HepG2 (cell line): ENCODE data around the gene SLC34A3. TPM values are rescaled to one million over a fixed set of nuclear protein-coding genes. Genes with fewer than 3 reads are reported as not detected.

Experiments used
- ATAD3A ChIP-seq: sonication (generic); formaldehyde crosslinking; IDR thresholded peaks from 2 replicates; pipeline ENCODE4 v1.4.0; 2020; ENCODE audit warnings: missing genetic modification reagents
- CTCF ChIP-seq: sonication (generic); formaldehyde crosslinking; IDR thresholded peaks from 2 replicates; pipeline ENCODE4 v1.5.0; 2020; ENCODE audit warnings: mild to moderate bottlenecking, missing genetic modification reagents, moderate library complexity
- GATAD1 ChIP-seq: IDR thresholded peaks from 2 replicates; pipeline ENCODE4 v1.6.1; 2016; ENCODE audit warnings: missing genetic modification reagents, missing compliant biosample characterization
- ISX ChIP-seq: sonication (generic); formaldehyde crosslinking; conservative IDR thresholded peaks from 2 replicates; pipeline ENCODE4 v1.5.0; 2020; ENCODE audit warnings: missing genetic modification reagents
- MAX ChIP-seq: IDR thresholded peaks from 2 replicates; pipeline ENCODE4 v1.6.1; 2012; ENCODE audit warnings: inconsistent platforms
- NCOR1 ChIP-seq: fragments of 200-600 bp; sonication (generic); IDR thresholded peaks from 2 replicates; pipeline ENCODE4 v1.7.0; 2017; ENCODE audit warnings: antibody characterized with exemption, low read length, borderline replicate concordance
- PHF5A ChIP-seq: IDR thresholded peaks from one replicate; pipeline ENCODE4 v1.6.1; 2018; ENCODE audit warnings: low read depth, missing genetic modification reagents; ENCODE audit not compliant: unreplicated experiment
- POLR2AphosphoS5 ChIP-seq: IDR thresholded peaks from 2 replicates; pipeline ENCODE4 v1.6.1; 2012; ENCODE audit warnings: low read depth, low read length
- RBFOX2 ChIP-seq: fragments of 200-400 bp; formaldehyde crosslinking; IDR thresholded peaks from 2 replicates; pipeline ENCODE4 v1.6.1; 2017; ENCODE audit warnings: low read depth, mild to moderate bottlenecking, low read length
- TAF1 ChIP-seq: sonication (generic); formaldehyde crosslinking; IDR thresholded peaks from 2 replicates; pipeline ENCODE4 v1.4.0; 2020; ENCODE audit warnings: missing genetic modification reagents
- ZFP1 ChIP-seq: IDR thresholded peaks from 2 replicates; pipeline ENCODE4 v1.6.1; 2016
- ZNF235 ChIP-seq: sonication (generic); formaldehyde crosslinking; IDR thresholded peaks from 2 replicates; pipeline ENCODE4 v1.8.1; 2023; ENCODE audit warnings: mild to moderate bottlenecking, missing genetic modification reagents, borderline replicate concordance
- ZNF562 ChIP-seq: sonication (generic); formaldehyde crosslinking; IDR thresholded peaks from 2 replicates; pipeline ENCODE4 v1.8.0; 2022; ENCODE audit warnings: missing genetic modification reagents, borderline replicate concordance
- ZNF607 ChIP-seq: sonication (generic); formaldehyde crosslinking; IDR thresholded peaks from 2 replicates; pipeline ENCODE4 v1.5.1; 2020; ENCODE audit warnings: missing genetic modification reagents, mild to moderate bottlenecking, borderline replicate concordance
- ZNF776 ChIP-seq: sonication (generic); formaldehyde crosslinking; IDR thresholded peaks from 2 replicates; pipeline ENCODE4 v1.4.0; 2020; ENCODE audit warnings: mild to moderate bottlenecking, missing genetic modification reagents
- polyA plus RNA-seq, 8 experiments: library from polyadenylated mRNA; depleted of rRNA in 3 of 8; stranded (reverse) in 7 of 8; unstranded in 1 of 8; fragments of >200 nt; fragmentation: Illumina TruSeq in 4 of 8; extraction: Trizol in 4 of 8; gene quantifications; 2 replicates each; pipeline versions ENCODE4 v1.2.1 to v1.2.3, GENCODE V29; 2011 to 2016; ENCODE audit warnings: low read depth in 4 of 8, missing spikeins in 1 of 8, mixed read lengths in 1 of 8; ENCODE audit not compliant: insufficient read depth in 1 of 8
- total RNA-seq, 5 experiments: library from RNA; depleted of rRNA; stranded (reverse); fragments of >200 nt; fragmentation: Illumina TruSeq; extraction: Trizol; gene quantifications; 2 replicates each; pipeline ENCODE4 v1.2.3, GENCODE V29; 2016; ENCODE audit warnings: low read depth in 1 of 5
- TF ChIP-seq, protein P1 (sequence below): sonication (generic); formaldehyde crosslinking; IDR thresholded peaks from 2 replicates; pipeline ENCODE4 v1.4.0; 2020; ENCODE audit warnings: missing genetic modification reagents
- TF ChIP-seq, protein P2 (sequence below): fragments of 450-650 bp; IDR thresholded peaks from 2 replicates; pipeline ENCODE4 v1.6.1; 2017
- TF ChIP-seq, protein P3 (sequence below): sonication (generic); formaldehyde crosslinking; IDR thresholded peaks from 2 replicates; pipeline ENCODE4 v1.4.0; 2020; ENCODE audit warnings: missing genetic modification reagents, low read depth, mild to moderate bottlenecking, borderline replicate concordance

SLC34A3 gene
- total and polyA plus RNA-seq, 2 of the 13 experiments (the other 11 are each of a cell fraction or from before 2014, with no cell fraction given): 0.07 to 1.0 TPM

GRCh38 chr9:137205126-137206069, 25.3 kb upstream of the SLC34A3 start, which contains the start of the genes NDOR1 and TMEM203 (continued):
- TF ChIP-seq ZNF607 (CRISPR knock-in tag): peak; percentile 74; the same call in 1 of the 2 replicates
- TF ChIP-seq NCOR1: no peak
- peak; percentile 89 for TF ChIP-seq MAX
- TF ChIP-seq, protein P1, sequence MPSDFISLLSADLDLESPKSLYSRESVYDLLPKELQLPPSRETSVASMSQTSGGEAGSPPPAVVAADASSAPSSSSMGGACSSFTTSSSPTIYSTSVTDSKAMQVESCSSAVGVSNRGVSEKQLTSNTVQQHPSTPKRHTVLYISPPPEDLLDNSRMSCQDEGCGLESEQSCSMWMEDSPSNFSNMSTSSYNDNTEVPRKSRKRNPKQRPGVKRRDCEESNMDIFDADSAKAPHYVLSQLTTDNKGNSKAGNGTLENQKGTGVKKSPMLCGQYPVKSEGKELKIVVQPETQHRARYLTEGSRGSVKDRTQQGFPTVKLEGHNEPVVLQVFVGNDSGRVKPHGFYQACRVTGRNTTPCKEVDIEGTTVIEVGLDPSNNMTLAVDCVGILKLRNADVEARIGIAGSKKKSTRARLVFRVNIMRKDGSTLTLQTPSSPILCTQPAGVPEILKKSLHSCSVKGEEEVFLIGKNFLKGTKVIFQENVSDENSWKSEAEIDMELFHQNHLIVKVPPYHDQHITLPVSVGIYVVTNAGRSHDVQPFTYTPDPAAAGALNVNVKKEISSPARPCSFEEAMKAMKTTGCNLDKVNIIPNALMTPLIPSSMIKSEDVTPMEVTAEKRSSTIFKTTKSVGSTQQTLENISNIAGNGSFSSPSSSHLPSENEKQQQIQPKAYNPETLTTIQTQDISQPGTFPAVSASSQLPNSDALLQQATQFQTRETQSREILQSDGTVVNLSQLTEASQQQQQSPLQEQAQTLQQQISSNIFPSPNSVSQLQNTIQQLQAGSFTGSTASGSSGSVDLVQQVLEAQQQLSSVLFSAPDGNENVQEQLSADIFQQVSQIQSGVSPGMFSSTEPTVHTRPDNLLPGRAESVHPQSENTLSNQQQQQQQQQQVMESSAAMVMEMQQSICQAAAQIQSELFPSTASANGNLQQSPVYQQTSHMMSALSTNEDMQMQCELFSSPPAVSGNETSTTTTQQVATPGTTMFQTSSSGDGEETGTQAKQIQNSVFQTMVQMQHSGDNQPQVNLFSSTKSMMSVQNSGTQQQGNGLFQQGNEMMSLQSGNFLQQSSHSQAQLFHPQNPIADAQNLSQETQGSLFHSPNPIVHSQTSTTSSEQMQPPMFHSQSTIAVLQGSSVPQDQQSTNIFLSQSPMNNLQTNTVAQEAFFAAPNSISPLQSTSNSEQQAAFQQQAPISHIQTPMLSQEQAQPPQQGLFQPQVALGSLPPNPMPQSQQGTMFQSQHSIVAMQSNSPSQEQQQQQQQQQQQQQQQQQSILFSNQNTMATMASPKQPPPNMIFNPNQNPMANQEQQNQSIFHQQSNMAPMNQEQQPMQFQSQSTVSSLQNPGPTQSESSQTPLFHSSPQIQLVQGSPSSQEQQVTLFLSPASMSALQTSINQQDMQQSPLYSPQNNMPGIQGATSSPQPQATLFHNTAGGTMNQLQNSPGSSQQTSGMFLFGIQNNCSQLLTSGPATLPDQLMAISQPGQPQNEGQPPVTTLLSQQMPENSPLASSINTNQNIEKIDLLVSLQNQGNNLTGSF (CRISPR knock-in tag): no peak
- TF ChIP-seq ZNF776: peak; percentile 49; the same call in 1 of the 2 replicates
- no peak for TF ChIP-seq ZNF562 (CRISPR knock-in tag)
- TF ChIP-seq ISX (CRISPR knock-in tag): no peak
- peak; percentile 79 for TF ChIP-seq POLR2AphosphoS5
- TF ChIP-seq, protein P2, sequence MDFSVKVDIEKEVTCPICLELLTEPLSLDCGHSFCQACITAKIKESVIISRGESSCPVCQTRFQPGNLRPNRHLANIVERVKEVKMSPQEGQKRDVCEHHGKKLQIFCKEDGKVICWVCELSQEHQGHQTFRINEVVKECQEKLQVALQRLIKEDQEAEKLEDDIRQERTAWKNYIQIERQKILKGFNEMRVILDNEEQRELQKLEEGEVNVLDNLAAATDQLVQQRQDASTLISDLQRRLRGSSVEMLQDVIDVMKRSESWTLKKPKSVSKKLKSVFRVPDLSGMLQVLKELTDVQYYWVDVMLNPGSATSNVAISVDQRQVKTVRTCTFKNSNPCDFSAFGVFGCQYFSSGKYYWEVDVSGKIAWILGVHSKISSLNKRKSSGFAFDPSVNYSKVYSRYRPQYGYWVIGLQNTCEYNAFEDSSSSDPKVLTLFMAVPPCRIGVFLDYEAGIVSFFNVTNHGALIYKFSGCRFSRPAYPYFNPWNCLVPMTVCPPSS: no peak
- TF ChIP-seq ZNF235 (CRISPR knock-in tag): peak; percentile 70; the same call in 1 of the 2 replicates
- peak; percentile 100 for TF ChIP-seq GATAD1 (CRISPR knock-in tag)
- peak; percentile 96 for TF ChIP-seq RBFOX2
- TF ChIP-seq PHF5A (CRISPR knock-in tag): peak; percentile 27
- no peak for TF ChIP-seq ATAD3A (CRISPR knock-in tag)
- no peak for TF ChIP-seq CTCF
- TF ChIP-seq, protein P3, sequence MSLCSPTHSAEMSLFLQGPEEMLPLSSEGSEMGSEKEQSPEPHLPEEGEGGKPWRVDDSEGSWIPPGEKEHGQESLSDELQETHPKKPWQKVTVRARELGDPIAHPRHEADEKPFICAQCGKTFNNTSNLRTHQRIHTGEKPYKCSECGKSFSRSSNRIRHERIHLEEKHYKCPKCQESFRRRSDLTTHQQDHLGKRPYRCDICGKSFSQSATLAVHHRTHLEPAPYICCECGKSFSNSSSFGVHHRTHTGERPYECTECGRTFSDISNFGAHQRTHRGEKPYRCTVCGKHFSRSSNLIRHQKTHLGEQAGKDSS (CRISPR knock-in tag): peak; percentile 25; the same call in 1 of the 2 replicates
- no peak for TF ChIP-seq ZFP1 (CRISPR knock-in tag)
- peak; percentile 79 for TF ChIP-seq TAF1 (CRISPR knock-in tag)
